ENCODE measurements around the gene MAPKAPK5. TPM values are rescaled to one million over a fixed set of nuclear protein-coding genes. Genes with fewer than 3 reads are reported as not detected.

MAPKAPK5 gene
- polyA plus RNA-seq, 1 experiment, result 32.5 TPM

GRCh38 chr12:111870216-111870615 is 28.2 kb downstream of the MAPKAPK5 start:
- POLR2A ChIA-PET, result no interaction called here
- no peak for TF ChIP-seq CTCF (IDR thresholded peaks at IDR 0.05; ENCODE audit: insufficient read depth, low read depth, low read length)
- no peak for DNase-seq (ENCODE audit: low read depth)
- CTCF ChIA-PET, result interaction anchor here (0.6 kb wide), 1 partner anchor 32 kb away, joined by 3 read pairs; no protein-coding TSS in a partner anchor
- H3K4me3 ChIP-seq (ENCODE audit: low read depth, low read length), result no peak overlapping the region
- H3K36me3 ChIP-seq (ENCODE audit: control insufficient read depth, insufficient read depth, low read length), result peaks cover 15% of the 10 kb centered on the region
- no peaks in the 10 kb centered on the region for H3K27me3 ChIP-seq (ENCODE audit: control insufficient read depth, insufficient read depth, low read length)

DNA sequence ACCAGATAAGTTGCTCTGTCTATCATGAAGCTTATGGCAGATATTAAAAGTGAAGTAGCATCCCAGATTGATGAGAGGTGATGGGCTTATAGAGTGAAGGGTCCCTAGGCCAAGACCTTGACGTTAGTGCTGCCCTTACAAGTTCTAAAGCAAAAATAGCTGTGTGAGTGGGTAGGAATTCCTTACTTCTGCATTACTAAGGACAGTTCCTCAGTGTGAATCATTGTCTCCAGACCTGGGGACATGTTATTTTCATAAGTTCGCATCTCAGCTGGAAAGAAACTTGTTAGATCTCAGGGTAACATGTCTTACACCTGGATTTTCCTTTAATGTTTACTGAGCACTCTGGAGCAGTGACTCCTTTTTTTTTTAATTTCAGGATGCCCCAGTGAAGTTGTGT is 28.7 kb downstream of the MAPKAPK5 start:
- ChIA-PET POLR2A (no interaction called here), CTCF (interaction anchor here (0.6 kb wide), 1 partner anchor 33 kb away, joined by 3 read pairs; no protein-coding TSS in a partner anchor)
- Histone ChIP-seq H3K4me3 (ENCODE audit: low read depth, low read length) (no peak overlapping the region), H3K36me3 (ENCODE audit: control insufficient read depth, insufficient read depth, low read length) (peaks cover 17% of the 10 kb centered on the region), H3K27me3 (ENCODE audit: control insufficient read depth, insufficient read depth, low read length) (no peaks in the 10 kb centered on the region)
- no peak for TF ChIP-seq CTCF (IDR thresholded peaks at IDR 0.05; ENCODE audit: insufficient read depth, low read depth, low read length)
- no peak for DNase-seq (ENCODE audit: low read depth)

DNA sequence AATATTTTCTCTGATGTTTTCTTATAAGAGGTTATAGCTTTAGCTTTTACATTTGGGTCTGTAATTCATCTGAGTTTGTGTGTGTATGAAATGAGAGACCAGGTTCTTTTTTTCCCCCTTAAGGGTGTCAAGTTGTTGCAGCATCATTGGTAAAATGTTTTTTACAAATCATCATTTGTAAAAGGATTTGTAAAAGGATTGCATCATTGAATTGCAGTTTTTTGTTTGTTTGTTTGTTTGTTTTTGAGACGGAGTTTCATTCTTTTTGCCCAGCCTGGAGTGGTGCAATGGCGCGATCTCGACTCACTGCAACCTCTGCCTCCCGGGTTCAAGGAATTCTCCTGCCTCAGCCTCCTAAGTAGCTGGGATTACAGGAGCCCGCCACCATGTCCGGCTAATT is 31.1 kb downstream of the MAPKAPK5 start:
- no peak for DNase-seq (ENCODE audit: low read depth)
- no peak for TF ChIP-seq CTCF (IDR thresholded peaks at IDR 0.05; ENCODE audit: insufficient read depth, low read depth, low read length)
- ChIA-PET CTCF (no interaction called here), POLR2A (no interaction called here)
- Histone ChIP-seq H3K36me3 (ENCODE audit: control insufficient read depth, insufficient read depth, low read length) (peaks cover 14% of the 10 kb centered on the region), H3K27me3 (ENCODE audit: control insufficient read depth, insufficient read depth, low read length) (no peaks in the 10 kb centered on the region), H3K4me3 (ENCODE audit: low read depth, low read length) (no peak overlapping the region)

DNA sequence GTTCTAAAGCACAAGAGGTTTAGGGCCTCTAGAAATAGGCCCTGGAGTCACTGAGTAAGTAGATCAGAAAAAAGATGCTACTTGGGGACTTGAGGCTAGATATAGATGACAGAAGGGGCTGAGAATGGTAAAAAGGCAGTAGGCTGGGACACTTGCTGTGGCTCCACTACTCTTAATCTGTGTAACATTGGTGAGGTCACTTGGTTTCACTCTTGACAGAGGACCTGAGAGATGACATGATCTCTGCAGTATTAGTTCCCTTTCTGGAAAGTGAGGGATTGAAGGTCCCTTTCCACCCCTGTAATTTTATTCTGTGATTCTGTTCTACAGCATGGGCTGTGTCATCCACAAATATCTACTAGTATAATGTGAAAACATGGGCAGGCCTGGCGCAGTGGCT is 39.7 kb downstream of the MAPKAPK5 start:
- ChIA-PET POLR2A (no interaction called here), CTCF (no interaction called here)
- H3K36me3 ChIP-seq (ENCODE audit: control insufficient read depth, insufficient read depth, low read length), result peaks cover 25% of the 10 kb centered on the region
- H3K4me3 ChIP-seq (ENCODE audit: low read depth, low read length), result no peak overlapping the region
- no peaks in the 10 kb centered on the region for H3K27me3 ChIP-seq (ENCODE audit: control insufficient read depth, insufficient read depth, low read length)
- no peak for TF ChIP-seq CTCF (IDR thresholded peaks at IDR 0.05; ENCODE audit: insufficient read depth, low read depth, low read length)
- DNase-seq (ENCODE audit: low read depth), result no peak

DNA sequence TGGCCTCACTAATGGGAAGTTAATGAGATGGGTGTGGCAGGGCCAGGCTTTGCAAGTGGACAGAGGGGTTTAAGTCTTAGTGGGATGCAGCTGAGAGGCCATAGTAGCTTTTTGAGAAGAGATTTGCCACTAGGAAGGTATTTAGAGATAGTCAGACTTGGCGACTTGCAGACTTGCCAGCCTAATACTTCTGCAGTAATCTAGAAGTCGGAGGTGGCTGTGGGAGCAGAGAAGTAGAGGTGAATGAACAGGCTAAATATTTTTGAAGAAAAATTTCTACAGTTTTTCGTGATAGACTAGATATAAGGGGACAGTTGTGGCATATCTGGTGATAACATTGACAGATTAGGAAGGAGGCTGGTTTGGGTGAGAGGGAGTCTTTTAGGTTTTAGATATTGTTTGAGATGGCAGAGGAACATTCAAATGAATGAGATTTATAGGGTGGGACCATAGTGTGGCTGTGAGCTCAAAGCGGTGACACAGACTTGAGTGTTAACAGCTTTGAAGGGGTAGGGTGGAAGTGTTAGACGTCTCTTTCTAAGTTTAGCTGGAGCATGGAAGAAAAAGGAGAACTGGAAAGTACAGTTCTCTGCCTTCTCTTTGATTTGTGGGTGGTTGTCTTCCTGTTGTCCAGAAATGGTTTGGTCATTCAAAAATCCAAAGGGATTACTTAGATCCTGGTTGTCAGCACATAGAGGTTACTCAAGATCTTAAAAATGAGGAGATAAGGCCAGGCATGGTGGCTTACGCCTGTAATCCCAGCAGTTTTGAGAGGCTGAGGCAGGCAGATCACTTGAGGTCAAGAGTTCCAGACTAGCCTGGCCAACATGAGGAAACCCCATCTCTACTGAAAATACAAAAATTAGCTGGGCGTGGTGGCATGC is 44.9 kb downstream of the MAPKAPK5 start:
- POLR2A ChIA-PET, result no interaction called here
- DNase-seq (ENCODE audit: low read depth), result no peak
- no peak overlapping the region for H3K4me3 ChIP-seq (ENCODE audit: low read depth, low read length)
- CTCF ChIA-PET, result no interaction called here
- TF ChIP-seq CTCF (IDR thresholded peaks at IDR 0.05; ENCODE audit: insufficient read depth, low read depth, low read length), result no peak
- peaks cover 32% of the 10 kb centered on the region for H3K36me3 ChIP-seq (ENCODE audit: control insufficient read depth, insufficient read depth, low read length)
- no peaks in the 10 kb centered on the region for H3K27me3 ChIP-seq (ENCODE audit: control insufficient read depth, insufficient read depth, low read length)

All from BJ (cell line).